ENCODE data around the gene SHMT2.

The SHMT2 gene

GRCh38 chr12:57203791-57204190 lies 25.7 kb upstream of the SHMT2 start:
- DNase-seq, result no peak
- H3K4me3 ChIP-seq (ENCODE audit: low read depth, low read length), result no peak overlapping the region
- H3K9me3 ChIP-seq (ENCODE audit: severe bottlenecking), result no peaks in the 10 kb centered on the region
- H3K27me3 ChIP-seq (ENCODE audit: insufficient read depth, low read depth, severe bottlenecking), result no peaks in the 10 kb centered on the region
- no peak overlapping the region for H3K27ac ChIP-seq
- peaks cover 3% of the 10 kb centered on the region; the same call in 1 of the 2 replicates for H3K36me3 ChIP-seq
- no peak for TF ChIP-seq CTCF (IDR thresholded peaks at IDR 0.05; ENCODE audit: low read depth, low read length)

- no peak for DNase-seq
- Histone ChIP-seq H3K4me3 (ENCODE audit: low read depth, low read length) (no peak overlapping the region), H3K27ac (no peak overlapping the region), H3K27me3 (ENCODE audit: insufficient read depth, low read depth, severe bottlenecking) (no peaks in the 10 kb centered on the region), H3K9me3 (ENCODE audit: severe bottlenecking) (no peaks in the 10 kb centered on the region), H3K36me3 (peaks cover 3% of the 10 kb centered on the region; the same call in 1 of the 2 replicates)
- TF ChIP-seq CTCF (IDR thresholded peaks at IDR 0.05; ENCODE audit: low read depth, low read length), result no peak
These were observed 25.1 kb upstream of the SHMT2 start for GRCh38 chr12:57204454-57204853.

- TF ChIP-seq CTCF (IDR thresholded peaks at IDR 0.05; ENCODE audit: low read depth, low read length), result no peak
- Histone ChIP-seq H3K27me3 (ENCODE audit: insufficient read depth, low read depth, severe bottlenecking) (no peaks in the 10 kb centered on the region), H3K9me3 (ENCODE audit: severe bottlenecking) (no peaks in the 10 kb centered on the region), H3K36me3 (peaks cover 3% of the 10 kb centered on the region; the same call in 1 of the 2 replicates), H3K27ac (no peak overlapping the region), H3K4me3 (ENCODE audit: low read depth, low read length) (no peak overlapping the region)
- no peak for DNase-seq
These were observed 24.3 kb upstream of the SHMT2 start for GRCh38 chr12:57205186-57205585.

GRCh38 chr12:57205931-57206330 lies 23.6 kb upstream of the SHMT2 start:
- Histone ChIP-seq H3K27ac (no peak overlapping the region), H3K36me3 (peaks cover 3% of the 10 kb centered on the region; the same call in 1 of the 2 replicates), H3K4me3 (ENCODE audit: low read depth, low read length) (no peak overlapping the region), H3K27me3 (ENCODE audit: insufficient read depth, low read depth, severe bottlenecking) (no peaks in the 10 kb centered on the region), H3K9me3 (ENCODE audit: severe bottlenecking) (no peaks in the 10 kb centered on the region)
- no peak for DNase-seq
- TF ChIP-seq CTCF (IDR thresholded peaks at IDR 0.05; ENCODE audit: low read depth, low read length), result no peak

GRCh38 chr12:57207731-57208630 lies 21.5 kb upstream of the SHMT2 start:
- H3K36me3 ChIP-seq, result peaks cover 3% of the 10 kb centered on the region; the same call in 1 of the 2 replicates
- H3K27ac ChIP-seq, result no peak overlapping the region
- H3K9me3 ChIP-seq (ENCODE audit: severe bottlenecking), result no peaks in the 10 kb centered on the region
- H3K27me3 ChIP-seq (ENCODE audit: insufficient read depth, low read depth, severe bottlenecking), result no peaks in the 10 kb centered on the region
- TF ChIP-seq CTCF (IDR thresholded peaks at IDR 0.05; ENCODE audit: low read depth, low read length), result no peak
- no peak overlapping the region for H3K4me3 ChIP-seq (ENCODE audit: low read depth, low read length)
- no peak for DNase-seq
